Liver (tissue), 3 donors: ENCODE data around the gene PLCB3.

Source experiments
- HNF4G ChIP-seq: IDR thresholded peaks from 2 replicates; pipeline ENCODE4 v1.6.1; 2016; ENCODE audit warnings: antibody characterized with exemption
- JUND ChIP-seq, 2 donors: IDR thresholded peaks; 2 replicates each; pipeline ENCODE4 v1.6.1; 2016; ENCODE audit warnings: antibody characterized with exemption in 2 of 2
- RAD21 ChIP-seq, 2 donors: IDR thresholded peaks; 2 replicates each; pipeline ENCODE4 v1.6.1; 2016; ENCODE audit warnings: antibody characterized with exemption in 2 of 2, mild to moderate bottlenecking in 2 of 2
- REST ChIP-seq: IDR thresholded peaks from 2 replicates; pipeline ENCODE4 v1.6.1; 2016; ENCODE audit warnings: antibody characterized with exemption, mild to moderate bottlenecking
- TAF1 ChIP-seq: conservative IDR thresholded peaks from 2 replicates; pipeline ENCODE4 v1.6.1; 2016; ENCODE audit warnings: antibody characterized with exemption, mild to moderate bottlenecking
- TF ChIP-seq, protein P1 (sequence below): fragments of 150-350 bp; IDR thresholded peaks from 2 replicates; pipeline ENCODE4 v1.5.1; 2017; ENCODE audit warnings: improper control_type of control experiment, low read depth, low read length; ENCODE audit not compliant: missing input control
- TF ChIP-seq, protein P2 (sequence below): IDR thresholded peaks from 2 replicates; pipeline ENCODE4 v1.6.1; 2016; ENCODE audit warnings: antibody characterized with exemption
- donor health status: healthy.
- donor health status: healthy.

GRCh38 chr11:64275841-64276240, 24.5 kb downstream of the PLCB3 start:
- TF ChIP-seq, protein P1, sequence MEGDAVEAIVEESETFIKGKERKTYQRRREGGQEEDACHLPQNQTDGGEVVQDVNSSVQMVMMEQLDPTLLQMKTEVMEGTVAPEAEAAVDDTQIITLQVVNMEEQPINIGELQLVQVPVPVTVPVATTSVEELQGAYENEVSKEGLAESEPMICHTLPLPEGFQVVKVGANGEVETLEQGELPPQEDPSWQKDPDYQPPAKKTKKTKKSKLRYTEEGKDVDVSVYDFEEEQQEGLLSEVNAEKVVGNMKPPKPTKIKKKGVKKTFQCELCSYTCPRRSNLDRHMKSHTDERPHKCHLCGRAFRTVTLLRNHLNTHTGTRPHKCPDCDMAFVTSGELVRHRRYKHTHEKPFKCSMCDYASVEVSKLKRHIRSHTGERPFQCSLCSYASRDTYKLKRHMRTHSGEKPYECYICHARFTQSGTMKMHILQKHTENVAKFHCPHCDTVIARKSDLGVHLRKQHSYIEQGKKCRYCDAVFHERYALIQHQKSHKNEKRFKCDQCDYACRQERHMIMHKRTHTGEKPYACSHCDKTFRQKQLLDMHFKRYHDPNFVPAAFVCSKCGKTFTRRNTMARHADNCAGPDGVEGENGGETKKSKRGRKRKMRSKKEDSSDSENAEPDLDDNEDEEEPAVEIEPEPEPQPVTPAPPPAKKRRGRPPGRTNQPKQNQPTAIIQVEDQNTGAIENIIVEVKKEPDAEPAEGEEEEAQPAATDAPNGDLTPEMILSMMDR = no peak
- TF ChIP-seq TAF1 = no peak
- no peak for TF ChIP-seq RAD21 (IDR thresholded peaks at IDR 0.05)
- no peak for TF ChIP-seq REST
- TF ChIP-seq, protein P2, sequence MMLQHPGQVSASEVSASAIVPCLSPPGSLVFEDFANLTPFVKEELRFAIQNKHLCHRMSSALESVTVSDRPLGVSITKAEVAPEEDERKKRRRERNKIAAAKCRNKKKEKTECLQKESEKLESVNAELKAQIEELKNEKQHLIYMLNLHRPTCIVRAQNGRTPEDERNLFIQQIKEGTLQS = no peak
- TF ChIP-seq JUND (IDR thresholded peaks at IDR 0.05) = no peak
- TF ChIP-seq HNF4G = no peak
